GM12891 (cell line): ENCODE results near the gene TRIM52.

Experiments used
- POLR2A ChIP-seq: IDR thresholded peaks from 2 replicates; pipeline ENCODE4 v1.6.1; 2011; ENCODE audit warnings: low read depth, low read length, control low read depth
- POLR2AphosphoS5 ChIP-seq: IDR thresholded peaks from 2 replicates; pipeline ENCODE4 v1.6.1; 2011; ENCODE audit warnings: low read depth, low read length, control low read depth
- SPI1 ChIP-seq: IDR thresholded peaks from 2 replicates; pipeline ENCODE4 v1.6.1; 2011; ENCODE audit warnings: low read depth, low read length, control low read depth
- TAF1 ChIP-seq: IDR thresholded peaks from 2 replicates; pipeline ENCODE4 v1.6.1; 2011; ENCODE audit warnings: low read depth, low read length, control low read depth

GRCh38 chr5:181245427-181246275, 15.3 kb downstream of the TRIM52 start:
- no peak for TF ChIP-seq POLR2A
- TF ChIP-seq TAF1, result no peak
- TF ChIP-seq POLR2AphosphoS5, result no peak; the same call in 1 of the 2 replicates
- TF ChIP-seq SPI1, result no peak
